A549 (cell line): ENCODE measurements around the gene GPS1.

Experiments
- JUN ChIP-seq, 2 experiments: fragments of >200 bp; sonication (Bioruptor Twin); formaldehyde crosslinking; IDR thresholded peaks; 2 replicates in 1 of 2; 3 replicates in 1 of 2; pipeline ENCODE4 v1.6.1; 2016 to 2017
- RAD21 ChIP-seq, 2 experiments: fragments of >200 bp in 1 of 2; sonication (Bioruptor Twin) in 1 of 2; formaldehyde crosslinking in 1 of 2; IDR thresholded peaks in 1 of 2; conservative IDR thresholded peaks in 1 of 2; 2 replicates in 1 of 2; 3 replicates in 1 of 2; pipeline ENCODE4 v1.6.1; 2012 to 2018; ENCODE audit warnings: inconsistent platforms in 1 of 2
- SMC3 ChIP-seq: fragments of >200 bp; sonication (Bioruptor Twin); formaldehyde crosslinking; IDR thresholded peaks from 3 replicates; pipeline ENCODE4 v1.6.1; 2018; ENCODE audit warnings: inconsistent platforms
- TF ChIP-seq, protein P1 (sequence below): fragments of >200 bp; sonication (Bioruptor Twin); formaldehyde crosslinking; IDR thresholded peaks from 3 replicates; pipeline ENCODE4 v1.5.1; 2016
- TF ChIP-seq, protein P2 (sequence below): IDR thresholded peaks from 2 replicates; pipeline ENCODE4 v1.6.1; 2012

DNA sequence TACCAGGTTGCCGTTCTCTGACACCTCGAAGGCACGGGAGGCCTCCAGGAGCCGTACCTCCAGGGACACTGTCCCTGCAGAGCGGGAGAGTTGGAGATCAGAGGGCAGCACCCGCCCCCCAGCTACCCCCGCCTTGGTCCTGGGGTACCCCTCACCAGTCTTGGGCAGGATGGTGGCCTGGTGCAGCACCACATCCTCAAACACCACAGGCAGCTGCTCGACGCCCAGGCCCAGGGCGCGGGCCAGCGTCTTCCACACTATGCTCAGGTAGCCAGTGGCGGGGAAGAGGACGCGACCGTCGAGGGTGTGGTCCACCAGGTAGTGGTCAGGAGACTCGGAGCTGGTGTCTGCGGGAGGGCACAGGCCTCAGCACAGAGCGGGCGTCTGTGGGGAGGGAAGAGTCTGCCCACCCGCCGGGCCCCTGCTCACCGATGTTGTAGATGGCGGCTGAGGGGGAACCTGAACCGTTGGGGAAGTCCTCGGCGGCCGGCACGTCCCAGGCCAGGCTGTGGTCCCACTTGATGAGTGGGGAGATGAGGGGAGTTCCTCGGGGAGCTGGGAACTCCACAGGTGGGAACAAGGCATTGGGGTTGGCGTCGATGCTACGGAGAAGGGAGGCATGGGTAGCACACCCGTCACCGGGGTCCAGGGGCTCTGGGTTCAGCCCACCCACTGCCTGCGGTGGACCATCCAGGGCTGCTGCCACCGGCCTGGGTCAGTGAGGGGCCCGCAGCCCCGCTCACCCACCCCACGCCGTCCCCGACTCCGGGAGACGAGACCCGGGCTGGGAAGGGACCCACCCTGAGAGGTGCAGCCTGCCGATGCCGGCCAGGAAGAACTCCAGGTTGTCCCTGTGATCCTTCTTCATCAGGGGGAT lies 36.5 kb downstream of the GPS1 start:
- 0 out of 5 replicates have a peak, but pooled peaks of 1 of the 2 experiments have one; percentile 8 for TF ChIP-seq JUN (IDR thresholded peaks at IDR 0.05)
- TF ChIP-seq RAD21 (conservative IDR thresholded peaks at IDR 0.05 in 1 of 2, IDR thresholded peaks at IDR 0.05 in 1 of 2) = no peak
- TF ChIP-seq, protein P1, sequence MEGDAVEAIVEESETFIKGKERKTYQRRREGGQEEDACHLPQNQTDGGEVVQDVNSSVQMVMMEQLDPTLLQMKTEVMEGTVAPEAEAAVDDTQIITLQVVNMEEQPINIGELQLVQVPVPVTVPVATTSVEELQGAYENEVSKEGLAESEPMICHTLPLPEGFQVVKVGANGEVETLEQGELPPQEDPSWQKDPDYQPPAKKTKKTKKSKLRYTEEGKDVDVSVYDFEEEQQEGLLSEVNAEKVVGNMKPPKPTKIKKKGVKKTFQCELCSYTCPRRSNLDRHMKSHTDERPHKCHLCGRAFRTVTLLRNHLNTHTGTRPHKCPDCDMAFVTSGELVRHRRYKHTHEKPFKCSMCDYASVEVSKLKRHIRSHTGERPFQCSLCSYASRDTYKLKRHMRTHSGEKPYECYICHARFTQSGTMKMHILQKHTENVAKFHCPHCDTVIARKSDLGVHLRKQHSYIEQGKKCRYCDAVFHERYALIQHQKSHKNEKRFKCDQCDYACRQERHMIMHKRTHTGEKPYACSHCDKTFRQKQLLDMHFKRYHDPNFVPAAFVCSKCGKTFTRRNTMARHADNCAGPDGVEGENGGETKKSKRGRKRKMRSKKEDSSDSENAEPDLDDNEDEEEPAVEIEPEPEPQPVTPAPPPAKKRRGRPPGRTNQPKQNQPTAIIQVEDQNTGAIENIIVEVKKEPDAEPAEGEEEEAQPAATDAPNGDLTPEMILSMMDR = no peak
- no peak for TF ChIP-seq SMC3
- TF ChIP-seq, protein P2, sequence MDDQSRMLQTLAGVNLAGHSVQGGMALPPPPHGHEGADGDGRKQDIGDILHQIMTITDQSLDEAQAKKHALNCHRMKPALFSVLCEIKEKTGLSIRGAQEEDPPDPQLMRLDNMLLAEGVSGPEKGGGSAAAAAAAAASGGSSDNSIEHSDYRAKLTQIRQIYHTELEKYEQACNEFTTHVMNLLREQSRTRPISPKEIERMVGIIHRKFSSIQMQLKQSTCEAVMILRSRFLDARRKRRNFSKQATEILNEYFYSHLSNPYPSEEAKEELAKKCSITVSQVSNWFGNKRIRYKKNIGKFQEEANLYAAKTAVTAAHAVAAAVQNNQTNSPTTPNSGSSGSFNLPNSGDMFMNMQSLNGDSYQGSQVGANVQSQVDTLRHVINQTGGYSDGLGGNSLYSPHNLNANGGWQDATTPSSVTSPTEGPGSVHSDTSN = no peak
